Adipocyte (in vitro differentiated cells): ENCODE data around the gene TSC2.
"Not testable (repeated sequence)": the region's sequence is repeated elsewhere in the genome, so short reads cannot be mapped to it uniquely, and the experiment has no call there.

ENCODE experiments used
- DNase-seq: peaks from one replicate; pipeline ENCODE4 v3.0.0-alpha.2; 2015; ENCODE audit warnings: low read depth
- H3K27me3 ChIP-seq: replicated peaks from 2 replicates; pipeline ENCODE4 v1.7.0; 2013; ENCODE audit warnings: mild to moderate bottlenecking, low read length, moderate library complexity; ENCODE audit not compliant: control insufficient read depth, insufficient read depth
- H3K36me3 ChIP-seq: 2 replicates; pipeline ENCODE4 v1.7.0; 2013; ENCODE audit warnings: low read length, mild to moderate bottlenecking, moderate library complexity; ENCODE audit not compliant: control insufficient read depth, insufficient read depth, severe bottlenecking
- H3K4me1 ChIP-seq: 2 replicates; pipeline ENCODE4 v1.7.0; 2013; ENCODE audit warnings: mild to moderate bottlenecking, low read length, moderate library complexity; ENCODE audit not compliant: control insufficient read depth, insufficient read depth
- H3K4me3 ChIP-seq: 2 replicates; pipeline ENCODE4 v1.7.0; 2013; ENCODE audit warnings: mild to moderate bottlenecking, low read length, moderate library complexity
- H3K9ac ChIP-seq: 2 replicates; pipeline ENCODE4 v1.7.0; 2013; ENCODE audit warnings: mild to moderate bottlenecking, low read length, moderate library complexity
- H3K9me3 ChIP-seq: 2 replicates; pipeline ENCODE4 v1.7.0; 2013; ENCODE audit warnings: mild to moderate bottlenecking, low read length, moderate library complexity; ENCODE audit not compliant: control insufficient read depth

TSC2 gene

GRCh38 chr16:2004795-2005517, 42.8 kb upstream of the TSC2 start:
- no peak overlapping the region for H3K4me3 ChIP-seq
- DNase-seq, result no peak
- peak overlapping the region; percentile 61 for H3K9ac ChIP-seq
- H3K9me3 ChIP-seq, result no peaks in the 10 kb centered on the region
- peaks cover 37% of the 10 kb centered on the region for H3K36me3 ChIP-seq
- no peaks in the 10 kb centered on the region for H3K27me3 ChIP-seq
- H3K4me1 ChIP-seq, result peaks cover 49% of the 10 kb centered on the region

GRCh38 chr16:2005646-2006045, 42.1 kb upstream of the TSC2 start:
- Histone ChIP-seq H3K36me3 (peaks cover 30% of the 10 kb centered on the region), H3K9me3 (no peaks in the 10 kb centered on the region), H3K27me3 (no peaks in the 10 kb centered on the region), H3K4me1 (peaks cover 55% of the 10 kb centered on the region), H3K4me3 (no peak overlapping the region), H3K9ac (peak overlapping the region; percentile 61)
- no peak for DNase-seq

- peak overlapping the region; percentile 61 for H3K9ac ChIP-seq
- H3K27me3 ChIP-seq, result no peaks in the 10 kb centered on the region
- H3K4me3 ChIP-seq, result no peak overlapping the region
- H3K9me3 ChIP-seq, result no peaks in the 10 kb centered on the region
- peaks cover 23% of the 10 kb centered on the region for H3K36me3 ChIP-seq
- DNase-seq, result no peak
- peaks cover 55% of the 10 kb centered on the region for H3K4me1 ChIP-seq
These were observed 41.5 kb upstream of the TSC2 start for GRCh38 chr16:2006317-2006716.

GRCh38 chr16:2007081-2007836, 40.5 kb upstream of the TSC2 start:
- H3K9ac ChIP-seq, result peak overlapping the region; percentile 95
- DNase-seq, result no peak
- peaks cover 55% of the 10 kb centered on the region for H3K4me1 ChIP-seq
- no peaks in the 10 kb centered on the region for H3K27me3 ChIP-seq
- H3K9me3 ChIP-seq, result no peaks in the 10 kb centered on the region
- H3K36me3 ChIP-seq, result peaks cover 14% of the 10 kb centered on the region
- peak overlapping the region; percentile 89 for H3K4me3 ChIP-seq

GRCh38 chr16:2008009-2008526, 39.7 kb upstream of the TSC2 start:
- peak; percentile 20 for DNase-seq
- Histone ChIP-seq H3K9me3 (no peaks in the 10 kb centered on the region), H3K4me3 (peak overlapping the region; percentile 89), H3K9ac (peak overlapping the region; percentile 95), H3K4me1 (peaks cover 55% of the 10 kb centered on the region), H3K27me3 (no peaks in the 10 kb centered on the region), H3K36me3 (peaks cover 6% of the 10 kb centered on the region)

- H3K4me1 ChIP-seq, result peaks cover 52% of the 10 kb centered on the region
- no peaks in the 10 kb centered on the region for H3K9me3 ChIP-seq
- peak overlapping the region; percentile 95 for H3K9ac ChIP-seq
- H3K4me3 ChIP-seq, result peak overlapping the region; percentile 89
- peak; percentile 79 for DNase-seq
- no peaks in the 10 kb centered on the region for H3K36me3 ChIP-seq
- no peaks in the 10 kb centered on the region for H3K27me3 ChIP-seq
These were observed 39.1 kb upstream of the TSC2 start for GRCh38 chr16:2008631-2009163.

- DNase-seq, result peak; percentile 46
- Histone ChIP-seq H3K4me1 (peaks cover 46% of the 10 kb centered on the region), H3K9me3 (no peaks in the 10 kb centered on the region), H3K9ac (peak overlapping the region; percentile 95), H3K36me3 (no peaks in the 10 kb centered on the region), H3K27me3 (no peaks in the 10 kb centered on the region), H3K4me3 (peak overlapping the region; percentile 89)
These were observed 38.5 kb upstream of the TSC2 start for GRCh38 chr16:2009164-2009711.

- H3K36me3 ChIP-seq, result no peaks in the 10 kb centered on the region
- peak; percentile 96 for DNase-seq
- H3K4me3 ChIP-seq, result peak within 1 kb of the TSS; percentile 89
- no peaks in the 10 kb centered on the region for H3K9me3 ChIP-seq
- H3K4me1 ChIP-seq, result peaks cover 41% of the 10 kb centered on the region
- peak within 1 kb of the TSS; percentile 95 for H3K9ac ChIP-seq
- no peaks in the 10 kb centered on the region for H3K27me3 ChIP-seq
These were observed 37.8 kb upstream of the TSC2 start, which contains the start of gene ZNF598 for GRCh38 chr16:2009791-2010510. Gene ZNF598, minus strand, starts transcription at chr16:2009821.

- not testable (repeated sequence) for H3K4me3 ChIP-seq, H3K36me3 ChIP-seq, H3K9me3 ChIP-seq, H3K9ac ChIP-seq, DNase-seq, H3K27me3 ChIP-seq
- peaks cover 28% of the 10 kb centered on the region for H3K4me1 ChIP-seq
These were observed 36.1 kb upstream of the TSC2 start for GRCh38 chr16:2011726-2012125.

GRCh38 chr16:2013527-2013926, 34.3 kb upstream of the TSC2 start:
- no peak for DNase-seq
- Histone ChIP-seq H3K9ac (no peak overlapping the region), H3K4me1 (peaks cover 10% of the 10 kb centered on the region), H3K27me3 (no peaks in the 10 kb centered on the region), H3K36me3 (no peaks in the 10 kb centered on the region), H3K4me3 (no peak overlapping the region), H3K9me3 (no peaks in the 10 kb centered on the region)
